ENCODE results near the gene LCLAT1.

DNA sequence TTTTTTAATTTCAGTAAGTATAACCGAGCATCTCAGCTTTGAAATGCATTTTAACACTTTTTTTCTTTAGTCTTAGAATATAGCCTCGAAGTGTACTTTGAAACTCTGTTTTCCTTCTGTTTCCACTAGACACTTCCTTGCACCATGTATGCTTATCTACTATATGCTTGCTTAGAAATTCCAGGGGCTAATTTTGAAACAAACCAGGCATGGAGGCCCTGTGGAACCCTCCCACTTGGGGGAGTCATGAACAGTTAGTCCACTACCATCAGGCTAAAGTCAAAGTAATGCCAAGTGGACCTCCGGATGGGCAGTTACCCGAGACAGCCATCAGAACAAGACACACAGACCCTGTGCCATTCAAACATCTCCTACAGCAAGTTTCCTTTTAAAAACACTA is 120.3 kb downstream of the LCLAT1 start:
- TF ChIP-seq CTCF (conservative IDR thresholded peaks at IDR 0.05 in 1 of 2, IDR thresholded peaks at IDR 0.05 in 1 of 2; ENCODE audit: extremely low read depth in 1 of 2, insufficient read depth in 1 of 2, low read depth in 1 of 2, low read length in 2 of 2) (no peak), EZH2 (IDR thresholded peaks at IDR 0.05; ENCODE audit: borderline replicate concordance, low read length) (no peak)

Measured in mammary epithelial cell (primary cell).